ENCODE results near the gene STIMATE. TPM values are rescaled to one million over a fixed set of nuclear protein-coding genes. Genes with fewer than 3 reads are reported as not detected.

Gene STIMATE
- total RNA-seq, 1 experiment from 2014 or later, result 7.5 TPM

- in situ Hi-C loops (cut with HindIII; ENCODE audit: low pct_unique_long_range_greater_than_20kb, low sequenced_read_pairs), result no loop called here
- DNase-seq (ENCODE audit: low read depth), result no peak
Measured at GRCh38 chr3:52847241-52847640, 50.1 kb downstream of the STIMATE start.

- in situ Hi-C loops (cut with HindIII; ENCODE audit: low pct_unique_long_range_greater_than_20kb, low sequenced_read_pairs), result no loop called here
- no peak for DNase-seq (ENCODE audit: low read depth)
Measured at GRCh38 chr3:52846432-52846965, 50.8 kb downstream of the STIMATE start.

- DNase-seq (ENCODE audit: low read depth), result no peak
- in situ Hi-C loops (cut with HindIII; ENCODE audit: low pct_unique_long_range_greater_than_20kb, low sequenced_read_pairs), result no loop called here
Measured at GRCh38 chr3:52845691-52846431, 51.5 kb downstream of the STIMATE start.

GRCh38 chr3:52845157-52845556 lies 52.2 kb downstream of the STIMATE start:
- in situ Hi-C loops (cut with HindIII; ENCODE audit: low pct_unique_long_range_greater_than_20kb, low sequenced_read_pairs), result no loop called here
- DNase-seq (ENCODE audit: low read depth), result no peak

GRCh38 chr3:52844290-52844975 lies 52.9 kb downstream of the STIMATE start:
- no peak for DNase-seq (ENCODE audit: low read depth)
- in situ Hi-C loops (cut with HindIII; ENCODE audit: low pct_unique_long_range_greater_than_20kb, low sequenced_read_pairs), result no loop called here

- DNase-seq (ENCODE audit: low read depth), result no peak
- in situ Hi-C loops (cut with HindIII; ENCODE audit: low pct_unique_long_range_greater_than_20kb, low sequenced_read_pairs), result no loop called here
Measured at GRCh38 chr3:52843881-52844280, 53.5 kb downstream of the STIMATE start.

- DNase-seq (ENCODE audit: low read depth), result no peak
- in situ Hi-C loops (cut with HindIII; ENCODE audit: low pct_unique_long_range_greater_than_20kb, low sequenced_read_pairs), result no loop called here
Measured at GRCh38 chr3:52843108-52843865, 54.1 kb downstream of the STIMATE start.

- no peak for DNase-seq (ENCODE audit: low read depth)
- in situ Hi-C loops (cut with HindIII; ENCODE audit: low pct_unique_long_range_greater_than_20kb, low sequenced_read_pairs), result no loop called here
Measured at GRCh38 chr3:52842424-52842823, 54.9 kb downstream of the STIMATE start.

- in situ Hi-C loops (cut with HindIII; ENCODE audit: low pct_unique_long_range_greater_than_20kb, low sequenced_read_pairs), result no loop called here
Measured at GRCh38 chr3:52841981-52842340, 55.4 kb downstream of the STIMATE start.

GRCh38 chr3:52841211-52841980 lies 56.0 kb downstream of the STIMATE start:
- DNase-seq (ENCODE audit: low read depth), result no peak
- in situ Hi-C loops (cut with HindIII; ENCODE audit: low pct_unique_long_range_greater_than_20kb, low sequenced_read_pairs), result no loop called here

More at GRCh38 chr3:52841981-52842340, 55.4 kb downstream of the STIMATE start:
- DNase-seq (ENCODE audit: low read depth), result no peak

- in situ Hi-C loops (cut with HindIII; ENCODE audit: low pct_unique_long_range_greater_than_20kb, low sequenced_read_pairs), result no loop called here
- DNase-seq (ENCODE audit: low read depth), result no peak
Measured at GRCh38 chr3:52839892-52840545, 57.3 kb downstream of the STIMATE start.

GRCh38 chr3:52839268-52839575 lies 58.1 kb downstream of the STIMATE start:
- in situ Hi-C loops (cut with HindIII; ENCODE audit: low pct_unique_long_range_greater_than_20kb, low sequenced_read_pairs), result no loop called here
- DNase-seq (ENCODE audit: low read depth), result no peak

- in situ Hi-C loops (cut with HindIII; ENCODE audit: low pct_unique_long_range_greater_than_20kb, low sequenced_read_pairs), result no loop called here
- DNase-seq (ENCODE audit: low read depth), result no peak
Measured at GRCh38 chr3:52838561-52839267, 58.6 kb downstream of the STIMATE start.

GRCh38 chr3:52836986-52837385 lies 60.4 kb downstream of the STIMATE start:
- in situ Hi-C loops (cut with HindIII; ENCODE audit: low pct_unique_long_range_greater_than_20kb, low sequenced_read_pairs), result no loop called here
- DNase-seq (ENCODE audit: low read depth), result no peak

GRCh38 chr3:52836471-52836845 lies 60.9 kb downstream of the STIMATE start:
- DNase-seq (ENCODE audit: low read depth), result no peak
- in situ Hi-C loops (cut with HindIII; ENCODE audit: low pct_unique_long_range_greater_than_20kb, low sequenced_read_pairs), result no loop called here

- in situ Hi-C loops (cut with HindIII; ENCODE audit: low pct_unique_long_range_greater_than_20kb, low sequenced_read_pairs), result no loop called here
Measured at GRCh38 chr3:52835766-52836470, 61.4 kb downstream of the STIMATE start.

More at GRCh38 chr3:52835766-52836470, 61.4 kb downstream of the STIMATE start:
- no peak for DNase-seq (ENCODE audit: low read depth)
